OCI-LY1 (cell line): ENCODE measurements around the gene ASF1B.

Experiments
- EZH2 ChIP-seq: fragments of 200-600 bp; sonication (generic), shearing (Covaris generic); IDR thresholded peaks from 2 replicates; pipeline ENCODE4 v1.8.0; 2017; ENCODE audit warnings: borderline replicate concordance, mixed run types, mild to moderate bottlenecking, antibody characterized with exemption, low read length, moderate library complexity, mixed read lengths
- TF ChIP-seq, protein P1 (sequence below): fragments of 200-600 bp; sonication (generic), shearing (Covaris generic); IDR thresholded peaks from 2 replicates; pipeline ENCODE4 v1.5.1; 2017; ENCODE audit warnings: mild to moderate bottlenecking, antibody characterized with exemption, low read length, moderate library complexity, mixed read lengths

DNA sequence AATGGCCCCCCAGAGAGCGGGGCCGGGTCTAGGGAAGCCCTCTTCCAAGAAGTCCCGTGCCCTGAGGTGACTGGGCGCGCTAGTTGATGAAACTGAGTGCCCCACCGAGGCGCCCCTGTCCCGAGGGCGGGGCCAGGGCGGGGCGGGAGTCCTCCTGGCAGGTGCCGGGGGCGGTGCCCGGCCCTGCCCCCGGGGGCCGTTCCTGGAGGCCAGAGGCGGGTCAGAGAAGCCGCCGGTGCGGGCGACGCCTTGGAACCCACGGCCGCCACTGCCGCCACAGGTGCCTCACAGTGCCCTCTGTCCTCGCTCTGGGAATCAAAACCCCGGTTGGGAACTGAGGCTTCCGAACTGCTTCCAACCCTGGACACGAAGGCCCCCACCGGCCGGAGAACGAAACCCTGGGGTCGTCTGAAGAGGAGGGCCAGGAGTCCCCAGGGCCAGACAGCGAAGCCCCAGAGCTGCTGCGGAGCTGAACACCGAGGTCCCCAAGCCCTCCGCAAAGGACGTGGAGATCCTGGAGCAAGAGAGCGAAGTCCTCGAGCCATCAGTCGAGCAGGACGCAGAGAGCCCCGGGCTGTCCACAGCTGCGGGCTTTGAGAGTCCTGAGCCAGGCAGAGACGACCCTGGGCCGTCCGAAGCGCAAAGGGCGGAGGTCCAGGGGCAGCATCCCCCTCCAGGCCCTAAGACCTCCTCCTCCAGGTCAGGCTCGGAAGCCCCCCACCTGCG, 63.7 kb downstream of the ASF1B start, which contains the start of gene MISP3:
- no peak for TF ChIP-seq EZH2
- TF ChIP-seq, protein P1, sequence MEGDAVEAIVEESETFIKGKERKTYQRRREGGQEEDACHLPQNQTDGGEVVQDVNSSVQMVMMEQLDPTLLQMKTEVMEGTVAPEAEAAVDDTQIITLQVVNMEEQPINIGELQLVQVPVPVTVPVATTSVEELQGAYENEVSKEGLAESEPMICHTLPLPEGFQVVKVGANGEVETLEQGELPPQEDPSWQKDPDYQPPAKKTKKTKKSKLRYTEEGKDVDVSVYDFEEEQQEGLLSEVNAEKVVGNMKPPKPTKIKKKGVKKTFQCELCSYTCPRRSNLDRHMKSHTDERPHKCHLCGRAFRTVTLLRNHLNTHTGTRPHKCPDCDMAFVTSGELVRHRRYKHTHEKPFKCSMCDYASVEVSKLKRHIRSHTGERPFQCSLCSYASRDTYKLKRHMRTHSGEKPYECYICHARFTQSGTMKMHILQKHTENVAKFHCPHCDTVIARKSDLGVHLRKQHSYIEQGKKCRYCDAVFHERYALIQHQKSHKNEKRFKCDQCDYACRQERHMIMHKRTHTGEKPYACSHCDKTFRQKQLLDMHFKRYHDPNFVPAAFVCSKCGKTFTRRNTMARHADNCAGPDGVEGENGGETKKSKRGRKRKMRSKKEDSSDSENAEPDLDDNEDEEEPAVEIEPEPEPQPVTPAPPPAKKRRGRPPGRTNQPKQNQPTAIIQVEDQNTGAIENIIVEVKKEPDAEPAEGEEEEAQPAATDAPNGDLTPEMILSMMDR: no peak
